ENCODE results near the gene TOX3.

The TOX3 gene

DNA sequence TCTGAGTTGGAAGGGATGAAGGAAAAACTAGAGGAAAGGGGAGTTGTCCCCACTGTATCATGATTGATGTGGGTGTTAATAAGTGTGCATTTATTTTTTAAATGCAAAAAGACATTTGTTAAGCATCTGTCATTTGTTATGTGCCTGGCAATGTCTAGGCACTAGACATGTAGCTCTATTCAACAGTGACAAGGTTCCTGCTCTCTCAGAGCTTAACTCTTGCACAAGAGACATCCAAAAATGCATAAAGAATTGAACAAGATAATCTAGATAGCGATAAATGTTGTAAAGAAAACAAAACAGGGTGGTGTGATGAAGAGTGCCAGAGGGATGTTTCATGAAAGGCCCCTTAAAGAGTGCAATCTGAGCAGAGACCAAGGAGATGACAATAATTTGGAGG, 148.9 kb downstream of the TOX3 start:
- no peak for DNase-seq (ENCODE audit: low read depth in 3 of 3)

DNA sequence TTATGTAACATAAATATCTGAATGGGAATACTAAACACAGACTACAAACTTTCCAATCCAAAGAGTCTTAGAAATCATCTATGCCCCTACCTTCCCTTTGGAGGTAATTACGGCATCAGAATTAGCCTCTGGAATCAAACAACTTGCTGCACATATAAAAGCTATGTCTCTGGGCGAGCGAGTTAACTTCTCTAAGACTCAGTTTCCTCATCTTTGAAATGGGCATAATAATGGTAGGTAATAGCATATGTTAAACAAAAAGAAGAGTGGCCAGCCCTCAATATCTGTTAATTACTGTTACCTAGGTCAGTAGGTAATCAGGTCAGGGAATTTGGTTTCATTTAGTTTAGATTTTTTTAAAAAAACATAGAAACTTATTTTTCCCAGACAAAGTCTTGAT, 153.5 kb downstream of the TOX3 start:
- DNase-seq (ENCODE audit: low read depth in 3 of 3), result no peak

DNA sequence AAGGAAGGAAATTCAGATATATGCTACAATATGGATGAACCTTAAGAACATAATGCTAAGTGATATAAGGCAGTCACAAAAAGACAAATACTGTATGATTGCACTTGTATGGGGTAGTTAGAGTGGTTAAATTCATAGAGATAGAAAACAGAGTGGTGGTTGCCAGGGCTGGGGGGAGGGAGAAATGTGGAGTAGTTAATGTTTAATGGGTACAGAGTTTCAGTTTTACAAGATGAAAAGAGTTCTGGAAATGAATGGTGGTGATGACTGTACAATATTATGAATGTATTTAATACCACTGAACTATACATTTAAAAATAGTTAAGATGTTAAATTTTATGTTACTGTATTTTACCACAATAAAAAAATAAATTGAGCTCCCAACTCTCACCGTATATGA, 157.9 kb downstream of the TOX3 start:
- no peak for DNase-seq (ENCODE audit: low read depth in 3 of 3)
